Vagina (tissue), 2 donors: ENCODE data around the gene TRPV2. TPM values are rescaled to one million over a fixed set of nuclear protein-coding genes. Genes with fewer than 3 reads are reported as not detected.
"Not testable (repeated sequence)": the region's sequence is repeated elsewhere in the genome, so short reads cannot be mapped to it uniquely, and the experiment has no call there.

Source experiments
- DNase-seq, 2 donors: peaks; one replicate each; pipeline ENCODE4 v3.0.0-alpha.2; 2017; ENCODE audit errors: extremely low spot score in 2 of 2
- H3K27ac ChIP-seq: fragments of 200-600 bp; sonication (generic); one replicate; pipeline ENCODE4 v1.5.1; 2019
- H3K27me3 ChIP-seq: fragments of 200-600 bp; sonication (generic); one replicate; pipeline ENCODE4 v1.5.1; 2019
- H3K36me3 ChIP-seq, 2 donors: fragments of 200-600 bp; sonication (generic); one replicate each; pipeline ENCODE4 v1.5.1; 2017 to 2019
- H3K4me1 ChIP-seq: fragments of 200-600 bp; sonication (generic); one replicate; pipeline ENCODE4 v1.5.1; 2019
- H3K4me3 ChIP-seq, 2 donors: fragments of 200-600 bp; sonication (generic); 1 replicate in 1 of 2; 2 replicates in 1 of 2; pipeline ENCODE4 v1.5.1; 2016 to 2019
- H3K9me3 ChIP-seq: fragments of 200-600 bp; sonication (generic); one replicate; pipeline ENCODE4 v1.5.1; 2019
- CTCF ChIP-seq, 3 experiments: fragments of 450-650 bp in 2 of 3; fragments of 200-600 bp in 1 of 3; sonication (generic) in 1 of 3; IDR thresholded peaks; one replicate each; pipeline ENCODE4 v1.5.1; 2017 to 2019; ENCODE audit warnings: antibody characterized with exemption in 3 of 3, mild to moderate bottlenecking in 2 of 3, moderate library complexity in 2 of 3
- POLR2A ChIP-seq, 2 donors: fragments of 450-650 bp; IDR thresholded peaks; one replicate each; pipeline ENCODE4 v1.6.1; 2017; ENCODE audit warnings: antibody characterized with exemption in 2 of 2, mild to moderate bottlenecking in 2 of 2, moderate library complexity in 2 of 2
- POLR2AphosphoS5 ChIP-seq, 2 donors: sonication (generic); formaldehyde crosslinking; IDR thresholded peaks; one replicate each; pipeline ENCODE4 v1.9.0; 2017; ENCODE audit warnings: antibody characterized with exemption in 2 of 2, mild to moderate bottlenecking in 2 of 2, low read depth in 1 of 2; ENCODE audit not compliant: insufficient read depth in 1 of 2
- intact Hi-C: fragments of 100-400 bp; cut with DNase I; formaldehyde crosslinking; loops from one replicate; pipeline ENCODE4 v1.15.1; 2023
- total RNA-seq: library from RNA; depleted of rRNA; stranded (reverse); fragments of >200 nt; gene quantifications from one replicate; pipeline ENCODE4 v1.2.3, GENCODE V29; 2016

The TRPV2 gene
- total RNA-seq, 1 donor from 2014 or later: 22.3 TPM

GRCh38 chr17:16446338-16446983 is 31.1 kb downstream of the TRPV2 start:
- intact Hi-C loops: no loop called here
- Histone ChIP-seq H3K36me3 (peaks cover 0 to 47% of the 10 kb centered on the region in 2 donors), H3K9me3 (no peaks in the 10 kb centered on the region), H3K27ac (no peak overlapping the region), H3K4me1 (peaks cover 32% of the 10 kb centered on the region), H3K4me3 (no peak overlapping the region), H3K27me3 (no peaks in the 10 kb centered on the region)
- TF ChIP-seq CTCF (IDR thresholded peaks at IDR 0.05) (no peak), POLR2A (IDR thresholded peaks at IDR 0.05) (no peak), POLR2AphosphoS5 (IDR thresholded peaks at IDR 0.05; ENCODE audit: insufficient read depth in 1 of 2, low read depth in 1 of 2) (no peak)
- no peak for DNase-seq

- H3K36me3 ChIP-seq: peaks cover 0 to 36% of the 10 kb centered on the region in 2 donors
- H3K27me3 ChIP-seq: no peaks in the 10 kb centered on the region
- TF ChIP-seq POLR2A (IDR thresholded peaks at IDR 0.05) (no peak), CTCF (IDR thresholded peaks at IDR 0.05) (no peak), POLR2AphosphoS5 (IDR thresholded peaks at IDR 0.05; ENCODE audit: insufficient read depth in 1 of 2, low read depth in 1 of 2) (no peak)
- no peak overlapping the region for H3K4me3 ChIP-seq
- intact Hi-C loops: no loop called here
- no peak for DNase-seq
- H3K9me3 ChIP-seq: no peaks in the 10 kb centered on the region
- peaks cover 20% of the 10 kb centered on the region for H3K4me1 ChIP-seq
- no peak overlapping the region for H3K27ac ChIP-seq
Observed at GRCh38 chr17:16447676-16448075, 32.3 kb downstream of the TRPV2 start.

GRCh38 chr17:16448490-16448889 is 33.1 kb downstream of the TRPV2 start:
- intact Hi-C loops: no loop called here
- Histone ChIP-seq H3K27ac (no peak overlapping the region), H3K9me3 (no peaks in the 10 kb centered on the region), H3K27me3 (no peaks in the 10 kb centered on the region), H3K4me1 (peaks cover 19% of the 10 kb centered on the region), H3K4me3 (no peak overlapping the region), H3K36me3 (peaks cover 0 to 28% of the 10 kb centered on the region in 2 donors)
- no peak for TF ChIP-seq POLR2A (IDR thresholded peaks at IDR 0.05)
- no peak for TF ChIP-seq CTCF (IDR thresholded peaks at IDR 0.05)
- no peak for TF ChIP-seq POLR2AphosphoS5 (IDR thresholded peaks at IDR 0.05; ENCODE audit: insufficient read depth in 1 of 2, low read depth in 1 of 2)
- no peak for DNase-seq

- intact Hi-C loops: no loop called here
- DNase-seq: no peak
- H3K4me3 ChIP-seq: no peak overlapping the region
- no peaks in the 10 kb centered on the region for H3K9me3 ChIP-seq
- H3K27me3 ChIP-seq: no peaks in the 10 kb centered on the region
- no peak overlapping the region for H3K27ac ChIP-seq
- no peak for TF ChIP-seq POLR2A (IDR thresholded peaks at IDR 0.05)
- TF ChIP-seq POLR2AphosphoS5 (IDR thresholded peaks at IDR 0.05; ENCODE audit: insufficient read depth in 1 of 2, low read depth in 1 of 2): no peak
- no peak for TF ChIP-seq CTCF (IDR thresholded peaks at IDR 0.05)
- peaks cover 14% of the 10 kb centered on the region for H3K4me1 ChIP-seq
- H3K36me3 ChIP-seq: peaks cover 0 to 21% of the 10 kb centered on the region in 2 donors
Observed at GRCh38 chr17:16449121-16449570, 33.8 kb downstream of the TRPV2 start.

GRCh38 chr17:16450028-16450427 is 34.7 kb downstream of the TRPV2 start:
- Histone ChIP-seq H3K36me3 (peaks cover 0 to 18% of the 10 kb centered on the region in 2 donors), H3K27ac (no peak overlapping the region), H3K27me3 (no peaks in the 10 kb centered on the region), H3K4me3 (no peak overlapping the region), H3K9me3 (no peaks in the 10 kb centered on the region), H3K4me1 (peaks cover 9% of the 10 kb centered on the region)
- intact Hi-C loops: no loop called here
- no peak for DNase-seq
- TF ChIP-seq POLR2A (IDR thresholded peaks at IDR 0.05): no peak
- TF ChIP-seq CTCF (IDR thresholded peaks at IDR 0.05): no peak
- TF ChIP-seq POLR2AphosphoS5 (IDR thresholded peaks at IDR 0.05; ENCODE audit: insufficient read depth in 1 of 2, low read depth in 1 of 2): no peak

GRCh38 chr17:16452268-16452667 is 36.9 kb downstream of the TRPV2 start:
- H3K36me3 ChIP-seq: peaks cover 0 to 18% of the 10 kb centered on the region in 2 donors
- H3K4me3 ChIP-seq, intact Hi-C loops, H3K27me3 ChIP-seq, DNase-seq, H3K27ac ChIP-seq, H3K9me3 ChIP-seq, H3K4me1 ChIP-seq: not testable (repeated sequence)
